ENCODE measurements around the gene SLC6A19. TPM values are rescaled to one million over a fixed set of nuclear protein-coding genes. Genes with fewer than 3 reads are reported as not detected.

The SLC6A19 gene
- total and polyA plus RNA-seq, 9 of the 15 experiments (the other 6 are each of a cell fraction or from before 2014, with no cell fraction given): 0.03 to 1.6 (median 0.59) TPM

- Histone ChIP-seq H3K4me1 (replicated peaks in 1 of 2; ENCODE audit: control insufficient read depth in 2 of 2, insufficient read depth in 2 of 2, low read length in 2 of 2) (peaks cover 44 to 58% of the 10 kb centered on the region in 2 experiments), H3K36me3 (ENCODE audit: control insufficient read depth, insufficient read depth, low read length) (no peaks in the 10 kb centered on the region), H3K9ac (ENCODE audit: insufficient read depth in 1 of 2, low read depth in 2 of 2, low read length in 2 of 2) (no peak overlapping the region; a peak in 1 of 4 replicates), H3K27me3 (ENCODE audit: control insufficient read depth in 2 of 2, insufficient read depth in 2 of 2, low read length in 2 of 2) (no peaks in the 10 kb centered on the region; a peak in 1 of 5 replicates), H3K79me2 (ENCODE audit: control insufficient read depth, insufficient read depth, low read length) (no peaks in the 10 kb centered on the region), H3K4me2 (ENCODE audit: insufficient read depth, low read length) (no peak overlapping the region), H2AFZ (ENCODE audit: low read depth, low read length) (peak overlapping the region; percentile 35; the same call in 1 of the 2 replicates), H4K20me1 (replicated peaks; ENCODE audit: control insufficient read depth, insufficient read depth, low read length) (no peaks in the 10 kb centered on the region), H3K9me3 (replicated peaks; ENCODE audit: control insufficient read depth, insufficient read depth, low read depth, low read length) (no peaks in the 10 kb centered on the region), H3K9me1 (ENCODE audit: control insufficient read depth, insufficient read depth, low read length) (no peaks in the 10 kb centered on the region), H3K27ac (ENCODE audit: extremely low read depth, low read depth, low read length) (no peak overlapping the region), H3K4me3 (no peak overlapping the region)
- ChIA-PET CTCF (ENCODE audit: low intra/inter-chr PET ratio) (no interaction called here), POLR2A (interaction anchor here (1.0 kb wide), 1 partner anchor 16 kb away, joined by 3 read pairs; no protein-coding TSS in a partner anchor)
- in situ Hi-C loops (cut with MboI): no loop called here
- intact Hi-C loops (cut with micrococcal nuclease): no loop called here
- TF ChIP-seq FOXJ3 (CRISPR knock-in tag; IDR thresholded peaks at IDR 0.05): no peak
- peak; percentile 11; the same call in 1 of the 2 replicates for TF ChIP-seq ZBTB33 (CRISPR knock-in tag; IDR thresholded peaks at IDR 0.05)
- no TSS peak for BruUV-seq (replicated peaks)
- ATAC-seq: no peak
- DNase-seq (ENCODE audit: extremely low read depth in 1 of 4, low spot score in 3 of 4): no peak
- no peak for FAIRE-seq
- WGBS (ENCODE audit: insufficient coverage, low coverage, missing lambda C conversion rate): 68% methylated on average over 12 of the region's 12 CpGs
These were observed 11.1 kb upstream of the SLC6A19 start for GRCh38 chr5:1190278-1190677.

GRCh38 chr5:1190837-1191239 lies 10.6 kb upstream of the SLC6A19 start:
- Histone ChIP-seq H4K20me1 (replicated peaks; ENCODE audit: control insufficient read depth, insufficient read depth, low read length) (no peaks in the 10 kb centered on the region), H3K4me2 (ENCODE audit: insufficient read depth, low read length) (no peak overlapping the region), H3K9me3 (replicated peaks; ENCODE audit: control insufficient read depth, insufficient read depth, low read depth, low read length) (no peaks in the 10 kb centered on the region), H3K9ac (ENCODE audit: insufficient read depth in 1 of 2, low read depth in 2 of 2, low read length in 2 of 2) (no peak overlapping the region; a peak in 1 of 4 replicates), H3K27me3 (ENCODE audit: control insufficient read depth in 2 of 2, insufficient read depth in 2 of 2, low read length in 2 of 2) (no peaks in the 10 kb centered on the region; a peak in 1 of 5 replicates), H3K4me3 (no peak overlapping the region), H3K36me3 (ENCODE audit: control insufficient read depth, insufficient read depth, low read length) (no peaks in the 10 kb centered on the region), H3K27ac (ENCODE audit: extremely low read depth, low read depth, low read length) (no peak overlapping the region), H3K4me1 (replicated peaks in 1 of 2; ENCODE audit: control insufficient read depth in 2 of 2, insufficient read depth in 2 of 2, low read length in 2 of 2) (peaks cover 38 to 59% of the 10 kb centered on the region in 2 experiments), H3K79me2 (ENCODE audit: control insufficient read depth, insufficient read depth, low read length) (no peaks in the 10 kb centered on the region), H3K9me1 (ENCODE audit: control insufficient read depth, insufficient read depth, low read length) (no peaks in the 10 kb centered on the region), H2AFZ (ENCODE audit: low read depth, low read length) (peak overlapping the region; percentile 35)
- ATAC-seq (peak; percentile 73), FAIRE-seq (peak; percentile 82), DNase-seq (ENCODE audit: extremely low read depth in 1 of 4, low spot score in 3 of 4) (peak in 2 of 4 experiments; percentile 67 to 68)
- intact Hi-C loops (cut with micrococcal nuclease): no loop called here
- in situ Hi-C loops (cut with MboI): no loop called here
- CTCF ChIA-PET (ENCODE audit: low intra/inter-chr PET ratio): no interaction called here
- POLR2A ChIA-PET: interaction anchor here (0.5 to 1.0 kb wide), 3 partner anchors 17 to 1007 kb away, joined by 3 read pairs; no protein-coding TSS in a partner anchor
- no TSS peak for BruUV-seq (replicated peaks)
- whole genome bisulfite sequencing (ENCODE audit: insufficient coverage, low coverage, missing lambda C conversion rate): 8% methylated on average over 6 of the region's 6 CpGs
- TF ChIP-seq ZNF311 (CRISPR knock-in tag; IDR thresholded peaks at IDR 0.05): 0 out of 2 replicates have a peak, but pooled peaks have one; percentile 16
- no peak for TF ChIP-seq KDM4B (IDR thresholded peaks at IDR 0.05; ENCODE audit: borderline replicate concordance in 2 of 2, low read depth in 1 of 2)
- peak; percentile 100 for TF ChIP-seq SPI1 (IDR thresholded peaks at IDR 0.05; ENCODE audit: borderline replicate concordance, low read depth, low read length)
- peak; percentile 55 for TF ChIP-seq L3MBTL2 (IDR thresholded peaks at IDR 0.05)
- TF ChIP-seq, protein P1, sequence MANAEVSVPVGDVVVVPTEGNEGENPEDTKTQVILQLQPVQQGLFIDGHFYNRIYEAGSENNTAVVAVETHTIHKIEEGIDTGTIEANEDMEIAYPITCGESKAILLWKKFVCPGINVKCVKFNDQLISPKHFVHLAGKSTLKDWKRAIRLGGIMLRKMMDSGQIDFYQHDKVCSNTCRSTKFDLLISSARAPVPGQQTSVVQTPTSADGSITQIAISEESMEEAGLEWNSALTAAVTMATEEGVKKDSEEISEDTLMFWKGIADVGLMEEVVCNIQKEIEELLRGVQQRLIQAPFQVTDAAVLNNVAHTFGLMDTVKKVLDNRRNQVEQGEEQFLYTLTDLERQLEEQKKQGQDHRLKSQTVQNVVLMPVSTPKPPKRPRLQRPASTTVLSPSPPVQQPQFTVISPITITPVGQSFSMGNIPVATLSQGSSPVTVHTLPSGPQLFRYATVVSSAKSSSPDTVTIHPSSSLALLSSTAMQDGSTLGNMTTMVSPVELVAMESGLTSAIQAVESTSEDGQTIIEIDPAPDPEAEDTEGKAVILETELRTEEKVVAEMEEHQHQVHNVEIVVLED (CRISPR knock-in tag; IDR thresholded peaks at IDR 0.05): 0 out of 2 replicates have a peak, but pooled peaks have one; percentile 26
- TF ChIP-seq ZSCAN32 (CRISPR knock-in tag; IDR thresholded peaks at IDR 0.05): 0 out of 2 replicates have a peak, but pooled peaks have one; percentile 17
- peak; percentile 65; the same call in 1 of the 2 replicates for TF ChIP-seq ELF4 (CRISPR knock-in tag; IDR thresholded peaks at IDR 0.05)
- TF ChIP-seq ARID1B (IDR thresholded peaks at IDR 0.05): peak; percentile 18; the same call in 1 of the 2 replicates
- TF ChIP-seq SOX6 (IDR thresholded peaks at IDR 0.05): no peak

Measured in K562 (cell line).